Retina (tissue), 1 donor: ENCODE data around the gene CYBA.
A peak's percentile ranks its signal among the peaks of the same experiment; 100 is the strongest.

Experiments
- DNase-seq: peaks from one replicate; pipeline ENCODE4 v3.0.0-alpha.2; 2016

The CYBA gene

DNA sequence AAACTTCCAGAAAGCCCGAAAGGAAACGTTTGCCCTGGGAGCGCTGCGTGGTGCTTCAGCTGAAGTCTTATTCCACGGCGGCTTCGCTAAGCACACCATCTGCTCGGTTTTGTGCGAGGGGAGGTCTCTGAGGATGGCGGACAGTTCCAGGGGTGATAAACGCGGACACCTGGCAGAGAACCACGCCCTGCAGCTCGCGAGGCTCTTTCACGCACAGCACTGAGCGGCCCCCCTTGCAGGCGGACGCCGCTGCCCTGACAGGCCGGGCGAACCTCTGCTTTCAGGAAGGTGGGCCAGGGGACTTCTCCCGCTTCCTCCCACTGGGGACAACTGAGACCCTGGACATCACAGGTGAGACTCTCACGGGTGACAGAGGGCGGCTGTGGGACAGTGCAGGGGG is 8.3 kb upstream of the CYBA start:
- DNase-seq = no peak

DNA sequence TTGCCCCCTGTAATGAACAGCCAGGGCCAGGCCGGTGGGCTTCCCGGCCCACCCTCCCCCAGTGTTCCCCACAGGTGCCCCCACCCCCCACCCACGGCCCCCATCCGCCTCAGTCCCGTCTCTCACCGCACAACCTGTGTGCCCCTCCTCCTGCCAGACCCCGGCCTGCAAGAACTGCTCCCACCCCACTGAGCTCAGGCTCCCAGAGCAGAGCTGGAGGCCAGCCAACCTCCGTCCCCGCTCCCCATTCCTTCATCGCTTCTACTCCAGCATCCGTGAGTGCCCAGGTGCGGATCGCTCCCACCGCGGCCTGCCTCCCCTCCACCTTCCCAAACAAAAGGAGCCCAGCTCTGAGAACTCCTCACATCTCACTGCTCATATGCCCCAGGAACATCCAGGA is 7.9 kb upstream of the CYBA start:
- no peak for DNase-seq

DNA sequence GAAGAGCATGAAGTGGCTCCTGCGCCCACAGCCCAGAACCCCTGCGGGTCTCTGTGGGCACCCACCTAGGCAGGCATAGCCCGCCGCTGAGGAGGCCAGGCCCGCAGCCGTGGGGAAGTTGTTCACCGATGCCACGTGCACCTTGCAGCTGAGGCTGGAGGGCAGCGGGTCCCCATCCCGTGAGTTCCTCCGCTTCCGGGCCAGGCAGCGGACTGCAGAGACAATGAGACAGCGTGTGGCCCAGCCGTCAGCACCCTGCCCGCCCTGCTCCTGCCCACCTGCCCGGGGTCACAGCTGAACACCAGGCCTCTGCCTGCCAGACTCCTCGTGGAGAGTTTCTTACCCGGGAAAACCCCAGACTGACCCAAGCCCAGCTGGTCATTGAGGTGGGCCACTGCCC is 6.5 kb upstream of the CYBA start:
- DNase-seq = no peak

DNA sequence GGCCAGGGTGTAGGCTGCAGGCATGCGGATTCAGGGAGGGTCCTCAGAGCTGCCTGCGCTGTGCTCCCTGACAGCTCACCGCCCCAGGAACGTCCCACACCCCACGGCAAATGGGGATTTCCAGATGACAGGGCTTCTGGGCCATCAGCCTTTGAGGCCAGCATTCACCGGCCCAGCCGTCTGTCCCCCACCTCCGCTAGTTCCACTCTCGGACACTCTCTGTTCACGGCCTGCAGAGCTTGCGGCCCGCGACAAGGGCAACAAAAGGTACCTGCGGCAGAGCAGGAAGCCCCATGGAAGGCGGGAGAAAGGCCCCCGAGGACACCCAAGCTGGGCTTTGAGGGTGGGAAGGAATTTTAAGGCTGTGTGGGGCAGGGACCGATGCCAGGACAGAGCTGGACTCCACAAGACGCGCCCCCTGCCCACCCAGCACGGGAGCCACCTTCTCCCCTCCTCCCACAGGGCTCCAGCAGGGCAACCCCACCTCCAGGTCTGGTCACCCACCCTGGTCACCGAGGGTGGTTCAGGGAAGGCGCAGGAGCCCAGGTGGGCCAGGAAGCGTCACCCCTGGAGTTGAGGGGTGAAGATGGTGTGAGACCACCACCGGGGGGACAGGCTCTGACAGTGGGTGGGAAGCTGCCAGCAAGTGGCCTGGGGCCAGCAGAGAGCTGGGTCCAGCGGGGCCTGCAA is 5.6 kb upstream of the CYBA start:
- DNase-seq = no peak

DNA sequence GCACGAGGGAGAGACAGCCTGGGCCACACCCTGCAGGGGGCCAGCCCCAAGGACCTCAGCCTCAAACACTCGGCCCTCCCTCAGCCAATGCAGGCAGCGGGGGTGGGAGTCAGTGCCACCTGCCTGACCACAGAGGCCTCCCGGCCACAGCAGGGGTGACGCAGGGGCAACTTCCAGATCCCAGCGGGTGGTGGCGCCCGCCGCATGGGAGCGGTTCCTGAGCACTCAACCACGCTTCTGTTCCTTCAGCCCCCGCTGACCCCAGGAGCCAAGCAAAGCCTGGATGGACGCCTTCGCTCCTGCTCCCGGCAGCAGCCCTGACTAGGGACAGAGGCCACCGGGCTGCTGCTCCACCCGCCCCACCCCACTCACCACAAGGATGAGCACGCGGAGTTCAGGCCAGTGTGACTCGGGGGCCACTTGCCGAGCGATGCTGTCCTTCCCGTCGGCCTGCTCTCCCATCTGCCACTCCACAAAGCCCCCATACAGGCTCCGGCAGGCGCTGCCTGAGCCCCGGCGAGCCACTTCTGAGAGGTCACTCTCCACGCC is 5.0 kb upstream of the CYBA start:
- DNase-seq = no peak

DNA sequence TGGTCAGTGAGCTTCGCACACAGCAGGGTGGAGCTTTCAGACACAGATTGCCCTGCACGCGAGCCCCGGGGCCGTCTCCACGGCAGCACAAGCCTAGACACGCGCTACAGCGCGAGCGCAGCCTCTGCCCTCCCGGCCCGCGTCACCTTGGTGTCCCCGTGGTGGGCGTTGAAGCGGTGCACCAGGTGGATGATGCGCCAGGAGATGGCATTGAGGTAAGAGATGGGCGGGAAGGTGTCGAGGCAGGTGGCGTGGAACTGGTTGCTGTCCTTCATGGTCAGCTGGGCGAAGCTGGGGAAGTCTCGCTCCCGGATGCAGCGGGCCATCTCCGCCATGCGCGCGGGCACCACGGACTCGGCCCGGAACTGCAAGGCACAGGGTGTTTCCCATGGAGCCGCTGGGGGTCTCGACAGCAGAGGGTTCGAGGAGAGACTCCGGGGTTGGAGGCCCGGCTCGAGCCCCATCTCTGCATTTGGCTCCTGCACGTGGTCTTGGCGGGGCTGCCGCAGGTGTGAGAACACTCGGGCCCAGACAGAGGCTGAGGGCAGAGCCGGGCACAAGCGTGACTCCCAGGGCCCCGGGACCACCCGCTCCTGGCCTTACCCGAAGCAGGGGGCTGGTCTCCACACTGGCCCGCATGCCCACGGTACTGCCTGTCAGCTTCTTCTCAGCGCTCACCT is 4.3 kb upstream of the CYBA start:
- no peak for DNase-seq

DNA sequence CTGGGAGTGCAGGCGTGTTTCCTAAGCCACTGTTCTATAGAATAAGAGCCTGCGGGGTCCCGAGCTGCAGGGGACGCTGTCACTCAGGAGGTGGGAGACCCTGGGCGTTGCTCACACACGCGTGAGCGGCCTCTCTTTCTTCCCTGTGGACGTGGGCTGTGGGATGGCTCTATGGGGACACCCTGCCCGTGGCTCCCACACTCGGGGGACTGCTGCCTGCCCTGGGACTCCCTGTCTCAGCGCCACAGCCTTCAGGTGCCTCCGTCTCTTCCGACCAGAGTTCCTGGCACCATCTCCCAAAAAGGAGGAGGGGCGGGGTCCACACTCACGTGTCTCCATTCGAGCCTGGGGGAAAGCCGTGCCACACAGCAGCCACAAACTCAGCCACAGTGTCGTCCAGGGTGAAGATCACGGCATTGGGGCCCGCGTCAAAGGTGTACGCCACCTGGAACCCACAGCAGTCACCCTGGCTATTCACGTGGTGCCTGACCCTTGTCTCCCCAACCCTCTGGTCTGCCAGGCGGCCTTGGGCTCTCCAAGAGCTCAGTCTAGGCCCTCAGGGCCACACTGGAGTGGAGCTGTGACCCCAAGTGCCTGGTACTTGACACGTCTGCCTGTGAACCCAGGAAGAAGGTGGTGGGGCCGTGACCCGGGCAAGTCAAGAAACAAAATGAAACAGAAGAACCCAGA is 3.7 kb upstream of the CYBA start:
- no peak for DNase-seq

DNA sequence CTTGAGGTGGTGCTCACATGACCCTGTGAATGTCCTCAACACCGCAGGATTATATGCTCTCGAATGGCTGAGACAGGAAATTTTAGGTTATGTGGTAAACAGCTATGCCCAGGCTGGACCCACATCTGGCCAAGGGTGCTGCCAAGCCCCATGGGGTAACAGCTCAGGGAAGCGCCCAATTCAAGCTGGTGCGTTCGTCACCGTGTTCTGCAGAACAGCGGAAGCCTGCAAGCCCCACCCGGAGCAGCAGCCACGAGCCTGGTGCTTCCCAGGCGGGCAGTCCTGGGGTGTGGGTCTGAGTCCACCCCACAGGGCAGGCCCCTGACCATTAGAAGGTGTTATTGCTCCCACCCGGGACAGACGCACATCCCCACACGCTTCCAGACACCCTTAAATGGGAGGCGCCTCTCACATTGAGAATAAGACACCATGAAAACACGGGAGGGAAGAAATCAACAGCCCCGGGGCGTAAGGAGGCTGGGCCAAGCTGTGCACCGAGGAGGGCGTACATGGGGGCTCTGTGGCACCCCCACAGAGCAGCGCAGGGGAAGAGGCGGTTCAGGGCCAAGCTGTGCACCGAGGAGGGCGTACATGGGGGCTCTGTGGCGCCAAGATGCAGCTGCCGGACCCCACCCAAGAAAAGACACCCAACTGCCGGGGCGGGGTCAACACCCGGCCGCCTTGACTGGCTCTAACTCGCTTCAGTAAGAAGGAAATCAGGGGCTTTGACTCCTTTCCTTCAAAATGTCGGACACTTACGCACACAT is 2.9 kb upstream of the CYBA start:
- DNase-seq = no peak

DNA sequence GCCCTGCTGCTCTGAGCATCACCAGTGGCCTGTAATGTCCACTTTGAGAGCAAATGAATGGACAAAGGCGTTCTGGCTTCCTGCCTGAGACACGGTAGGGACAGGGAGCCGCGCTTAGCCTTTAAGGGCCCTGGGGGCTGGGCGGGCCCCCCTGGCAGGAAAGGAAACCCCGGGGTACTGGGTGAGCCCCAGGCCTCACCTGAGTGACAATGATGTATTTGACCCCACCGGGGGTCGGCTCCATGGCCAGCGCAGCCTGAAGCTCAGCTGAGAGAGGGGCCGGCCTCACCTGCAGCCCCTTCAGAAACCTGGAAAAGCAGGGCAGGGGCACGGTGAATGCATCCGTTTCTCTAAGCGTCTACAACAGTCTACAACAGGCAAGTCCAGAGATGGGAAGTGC is 2.2 kb upstream of the CYBA start:
- DNase-seq = no peak

DNA sequence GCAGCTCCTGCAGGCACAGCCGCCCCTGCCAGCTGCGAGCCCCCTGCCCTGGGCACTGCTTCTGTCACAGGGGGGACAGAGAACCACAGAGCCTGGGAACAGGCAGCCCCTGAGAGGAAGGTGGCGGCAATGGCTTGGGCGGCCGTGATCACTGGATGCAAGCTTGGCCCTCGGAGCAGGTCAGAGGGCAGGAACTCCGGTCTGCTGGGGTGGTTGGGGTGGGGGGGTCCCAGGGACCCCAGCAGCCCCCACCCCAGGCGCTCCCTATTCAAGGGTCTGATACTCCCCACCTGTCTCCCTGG is 1.9 kb upstream of the CYBA start:
- DNase-seq = no peak

DNA sequence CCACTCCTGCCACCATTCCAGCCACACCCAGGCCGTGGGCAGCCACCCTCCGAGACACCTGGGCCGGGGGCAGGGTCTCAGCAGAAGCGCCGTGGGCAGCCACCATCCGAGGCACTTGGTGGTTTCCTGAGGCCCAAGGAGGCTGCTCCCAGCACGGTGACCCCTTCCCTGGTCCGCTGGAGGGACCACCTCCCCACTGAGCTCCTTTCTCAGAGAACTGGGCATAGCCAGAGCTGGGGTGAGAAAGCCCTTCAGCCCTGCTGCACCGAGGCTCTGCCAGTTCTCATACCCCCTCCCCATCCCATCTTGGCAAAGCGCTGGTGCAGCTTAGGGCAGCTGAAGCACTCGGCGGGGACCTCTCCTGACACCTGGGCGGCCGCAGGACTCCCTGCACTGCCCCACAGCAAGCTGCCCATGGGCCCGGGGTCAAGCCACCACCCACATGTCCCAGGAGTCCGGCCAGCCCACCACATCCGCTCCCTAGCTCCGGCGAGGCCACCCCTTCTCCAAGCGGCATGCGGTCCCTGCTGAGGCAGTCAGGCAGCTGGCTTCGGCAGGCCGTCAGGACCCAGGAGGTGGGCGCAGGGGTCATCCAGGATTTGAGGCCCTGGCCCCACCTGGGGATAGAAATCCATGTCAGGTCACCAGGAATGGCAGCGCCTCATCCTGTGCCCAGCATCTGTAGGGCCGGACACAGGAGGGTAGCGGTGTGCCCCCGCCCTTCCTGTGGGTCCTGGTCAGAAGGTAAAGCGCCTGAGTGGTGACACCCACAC is 1.3 kb upstream of the CYBA start:
- DNase-seq = no peak

DNA sequence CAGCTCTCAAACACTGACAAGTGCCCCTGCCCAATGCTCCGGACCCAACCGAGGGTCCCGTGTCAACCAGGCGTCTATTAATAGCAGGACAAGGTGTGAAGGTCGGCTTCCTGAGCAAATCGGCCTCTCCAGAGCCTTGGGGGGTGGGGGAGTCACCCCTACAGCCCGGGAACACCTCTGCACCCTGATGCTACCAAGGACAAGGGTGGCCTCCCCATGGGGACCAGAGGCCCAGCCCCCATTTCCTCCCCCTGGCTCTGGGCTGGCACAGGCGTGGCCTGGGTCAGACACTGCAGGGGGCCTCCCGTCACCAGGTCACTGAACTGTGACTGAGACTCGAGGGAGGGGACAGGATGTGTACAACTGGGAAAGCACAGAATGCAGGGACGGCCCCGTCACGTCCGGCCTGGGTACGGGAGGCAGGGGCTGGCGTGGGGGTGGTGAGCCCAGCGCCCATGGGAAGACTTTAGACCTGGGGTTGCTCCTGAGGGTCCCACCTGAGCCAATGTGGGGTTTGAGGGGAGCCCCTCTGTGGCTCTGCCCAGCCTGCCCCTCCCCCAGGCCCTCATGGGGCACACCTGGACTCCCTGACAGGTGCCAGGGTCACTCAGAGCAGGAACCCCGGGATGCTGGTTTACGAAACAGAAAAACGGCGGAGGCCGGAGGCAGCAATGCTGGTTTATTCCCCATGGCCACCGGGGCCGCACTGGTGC is 579 bp upstream of the CYBA start:
- DNase-seq = peak; percentile 49

DNA sequence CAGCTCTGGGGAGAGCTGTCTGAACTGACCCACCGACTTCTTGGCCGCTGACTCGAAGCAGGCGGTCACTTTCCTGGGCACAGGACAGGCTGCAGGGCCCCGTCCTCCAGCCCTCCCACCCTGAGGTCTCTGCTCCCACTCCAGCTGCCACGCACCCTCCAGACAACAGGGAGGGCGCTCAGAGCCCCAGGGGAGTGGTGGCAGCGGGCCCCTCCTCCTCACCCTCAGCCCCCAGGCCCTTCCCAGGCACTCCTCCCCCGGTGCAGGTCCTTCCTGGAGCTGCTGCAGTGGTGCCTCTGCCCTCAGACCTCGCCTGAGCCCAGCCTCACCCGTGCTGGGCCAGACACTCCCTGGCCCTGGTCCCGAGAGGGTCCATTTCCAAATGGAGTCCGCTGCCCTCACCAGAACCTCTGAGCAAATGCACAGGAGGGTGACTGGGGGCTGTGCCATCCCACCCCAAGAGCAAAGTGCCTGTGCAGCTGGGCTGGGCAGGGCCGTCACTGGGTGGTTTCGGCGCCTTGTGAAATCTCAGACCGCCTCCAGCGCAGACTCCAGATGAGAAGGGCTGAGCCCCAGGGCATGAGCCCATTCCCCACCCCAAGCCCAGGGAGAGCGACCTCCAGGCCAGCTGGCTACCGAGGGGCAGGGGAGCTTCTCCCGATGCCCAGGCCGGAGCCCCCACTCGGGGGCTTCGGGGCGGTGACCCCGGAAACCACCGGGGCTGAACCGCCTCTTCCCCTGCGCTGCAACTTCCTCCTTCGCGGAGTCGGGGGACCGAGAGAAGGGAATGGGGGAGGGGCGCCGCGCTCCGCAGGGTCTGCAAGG is 717 bp downstream of the CYBA start:
- peak; percentile 76 for DNase-seq

DNA sequence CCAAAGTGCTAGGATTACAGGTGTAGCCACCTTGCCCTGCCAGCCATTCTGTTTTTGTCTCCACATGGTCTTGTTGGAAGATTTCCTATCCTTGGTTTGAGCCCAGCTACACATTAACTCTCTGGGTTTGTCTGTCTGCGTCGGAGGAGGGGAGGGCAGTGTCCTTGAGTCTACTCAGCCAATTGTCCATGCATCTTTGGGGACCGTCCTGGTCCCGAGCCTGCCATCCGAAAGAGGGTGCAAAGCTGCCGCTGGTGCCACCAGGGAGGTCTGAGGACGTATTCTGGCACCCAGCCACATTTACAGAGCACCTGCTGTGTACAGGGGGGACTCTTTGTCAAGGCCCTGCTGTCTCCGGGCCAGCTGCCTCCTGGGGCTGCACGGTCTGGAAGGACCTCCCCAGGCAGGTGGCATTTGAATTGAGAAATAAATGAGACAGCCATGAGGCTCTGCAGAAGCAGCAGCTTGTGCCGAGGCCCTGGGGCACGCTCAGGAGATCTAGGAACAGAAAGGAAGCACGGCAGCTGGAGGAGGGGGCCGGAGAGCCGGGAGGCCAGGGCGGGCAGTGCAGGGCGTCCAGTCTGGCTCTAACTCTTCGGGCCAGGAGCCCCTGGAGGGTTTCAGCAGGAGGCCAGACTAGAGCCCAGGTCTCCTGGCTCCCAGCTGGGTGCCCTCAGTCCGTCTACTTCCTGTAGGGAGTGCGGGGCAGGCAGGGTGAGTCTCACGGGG is 1.5 kb downstream of the CYBA start:
- DNase-seq = no peak

DNA sequence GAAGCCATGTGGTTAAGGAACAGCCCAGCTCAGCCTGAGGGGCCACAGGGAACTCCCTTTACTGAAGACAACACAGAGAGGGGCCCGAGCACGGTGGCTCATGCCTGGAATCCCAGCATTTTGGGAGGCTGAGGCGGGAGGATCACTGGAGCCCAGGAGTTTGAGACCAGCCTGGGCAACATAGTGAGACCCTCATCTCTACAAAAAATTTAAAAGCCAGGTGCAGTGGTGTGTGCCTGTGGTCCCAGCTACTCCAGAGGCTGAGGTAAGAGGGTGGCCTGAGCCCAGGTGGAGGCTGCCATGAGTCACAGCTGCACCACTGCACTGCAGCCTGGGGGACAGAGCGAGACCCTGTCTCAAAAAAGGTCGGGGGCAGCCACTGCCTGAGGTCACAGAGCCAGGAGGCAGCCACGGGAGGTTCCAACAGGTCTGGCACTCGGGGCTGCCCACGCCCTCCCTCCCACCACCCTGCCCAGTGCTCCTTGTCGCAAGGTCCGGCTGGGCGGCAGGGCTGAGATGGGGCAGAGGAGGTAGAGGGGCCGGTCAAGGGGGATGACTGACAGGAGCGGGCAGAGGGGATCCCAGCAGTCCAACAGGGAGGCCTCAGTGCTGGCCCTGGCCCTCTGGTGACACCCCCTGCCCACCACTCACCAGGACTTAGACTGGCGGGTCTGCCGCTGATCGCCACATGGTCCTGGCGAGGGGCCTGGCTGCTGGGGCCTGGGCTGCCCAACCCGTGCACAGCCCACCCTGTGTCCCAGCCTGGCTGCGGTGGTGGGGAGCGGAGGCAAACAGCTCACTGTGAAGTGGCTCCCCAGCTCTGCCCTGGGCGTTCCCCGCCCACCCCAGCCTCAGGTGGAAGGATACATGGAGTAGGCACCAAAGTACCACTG is 3.4 kb downstream of the CYBA start:
- no peak for DNase-seq

DNA sequence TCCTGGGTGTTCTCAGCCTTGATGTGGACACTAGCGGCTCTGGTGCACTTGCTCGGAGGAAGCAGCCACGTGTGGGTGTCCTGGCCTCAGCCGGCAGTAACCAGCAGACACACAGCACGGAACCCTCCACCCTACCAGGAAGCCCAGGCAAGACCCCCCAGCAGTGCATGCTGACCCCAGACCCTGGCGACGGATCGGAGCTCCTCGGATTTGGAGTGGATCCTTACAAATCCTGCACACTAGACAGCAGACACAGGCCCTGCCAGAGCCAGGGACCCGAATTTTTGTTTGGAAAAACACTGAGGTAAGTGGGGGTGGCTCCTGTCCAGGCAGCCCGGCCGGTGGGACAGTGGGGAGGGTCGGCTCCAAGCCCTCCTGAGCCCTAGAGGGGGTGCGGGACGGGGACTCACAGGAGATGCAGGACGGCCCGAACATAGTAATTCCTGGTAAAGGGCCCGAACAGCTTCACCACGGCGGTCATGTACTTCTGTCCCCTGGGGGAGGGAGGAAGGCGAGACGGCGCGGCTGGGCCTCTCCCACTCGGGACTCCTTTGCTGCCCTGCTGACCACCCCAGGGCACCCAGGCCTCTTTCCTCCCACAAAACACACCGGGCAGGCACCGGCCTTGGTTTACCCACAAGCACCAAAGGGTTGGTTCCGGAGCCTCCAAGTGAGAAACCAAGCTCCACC is 4.4 kb downstream of the CYBA start:
- no peak for DNase-seq

DNA sequence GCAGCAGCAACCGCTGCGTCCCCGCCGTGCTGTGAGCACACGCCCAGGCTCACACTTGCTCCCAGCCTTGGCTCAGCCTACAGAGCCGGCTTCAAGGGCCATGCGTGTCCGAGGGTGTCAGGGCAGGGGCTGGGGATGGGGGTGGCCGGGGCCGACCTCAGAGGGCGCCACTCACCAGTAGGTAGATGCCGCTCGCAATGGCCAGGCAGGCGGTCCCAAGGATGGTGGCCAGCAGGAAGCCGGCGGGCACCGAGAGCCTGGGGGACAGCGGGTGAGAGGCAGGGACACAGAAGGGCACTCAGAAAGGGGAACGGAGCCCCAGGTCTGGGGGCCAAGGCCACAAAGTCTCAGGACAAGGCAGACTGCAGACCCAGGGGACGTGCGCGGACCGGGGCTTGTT is 4.9 kb downstream of the CYBA start:
- DNase-seq = no peak

DNA sequence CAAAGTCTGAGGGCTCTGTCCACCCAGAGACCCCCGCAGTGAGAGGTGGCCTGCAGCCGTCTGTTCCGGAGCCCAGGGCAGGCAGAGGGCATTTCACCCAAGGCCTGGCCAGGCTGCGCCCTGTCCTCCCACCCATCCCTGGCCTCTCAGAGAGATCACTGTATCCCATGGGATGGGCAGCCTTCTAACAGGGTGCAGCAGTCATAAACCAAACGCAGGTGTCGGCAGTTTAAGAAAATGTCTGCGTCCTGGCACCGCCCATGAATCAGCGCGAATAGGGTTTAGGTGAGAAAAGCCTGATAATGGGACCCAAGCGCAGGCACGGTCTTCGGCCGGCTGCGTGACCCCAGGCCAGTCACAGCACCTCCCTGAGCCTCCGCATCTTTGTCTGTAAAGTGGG is 5.4 kb downstream of the CYBA start:
- no peak for DNase-seq

DNA sequence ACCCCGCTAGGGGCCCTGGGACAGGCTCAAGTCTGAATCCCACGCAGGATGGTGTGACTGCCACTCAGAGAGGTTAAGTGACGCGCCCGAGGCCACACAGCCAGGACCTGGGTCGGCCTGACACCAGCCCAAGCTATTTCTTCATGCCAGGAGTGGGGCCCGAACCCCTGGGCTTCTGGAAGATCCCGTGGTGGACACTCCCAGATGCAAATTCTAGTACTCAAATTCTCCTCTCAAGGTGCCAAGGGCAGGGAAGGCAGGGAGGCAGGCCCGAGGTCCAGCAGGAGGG is 7.3 kb downstream of the CYBA start:
- no peak for DNase-seq
